Mononuclear cell (primary cell): ENCODE measurements around the gene HIC1. TPM values are rescaled to one million over a fixed set of nuclear protein-coding genes. Genes with fewer than 3 reads are reported as not detected.

ENCODE experiments used
- H3K27me3 ChIP-seq: 2 replicates; pipeline ENCODE4 v1.6.0; 2011; ENCODE audit warnings: low read length, control low read depth; ENCODE audit not compliant: insufficient read depth
- H3K4me1 ChIP-seq: 2 replicates; pipeline ENCODE4 v1.5.1; 2011; ENCODE audit warnings: mild to moderate bottlenecking, low read length, control low read depth; ENCODE audit not compliant: insufficient read depth
- H3K4me3 ChIP-seq: 2 replicates; pipeline ENCODE4 v1.5.1; 2011; ENCODE audit warnings: mild to moderate bottlenecking, low read length, moderate library complexity
- H3K9me3 ChIP-seq: 2 replicates; pipeline ENCODE4 v1.5.1; 2011; ENCODE audit warnings: low read depth, mild to moderate bottlenecking, control low read depth, low read length
- total RNA-seq: library from RNA; depleted of rRNA; stranded (reverse); fragments of >200 nt; gene quantifications from one replicate; pipeline ENCODE4 v1.2.3, GENCODE V29; 2012

The HIC1 gene
- total RNA-seq, 1 donor, result 16.4 TPM

- peaks cover 23% of the 10 kb centered on the region for H3K4me1 ChIP-seq
- H3K9me3 ChIP-seq, result no peaks in the 10 kb centered on the region
- no peak overlapping the region for H3K4me3 ChIP-seq
Measured at GRCh38 chr17:2068519-2069051, 13.7 kb downstream of the HIC1 start.

GRCh38 chr17:2070241-2071023 is 15.5 kb downstream of the HIC1 start:
- H3K27me3 ChIP-seq, result no peaks in the 10 kb centered on the region
- H3K9me3 ChIP-seq, result no peaks in the 10 kb centered on the region
- no peak overlapping the region for H3K4me3 ChIP-seq
- H3K4me1 ChIP-seq, result peaks cover 21% of the 10 kb centered on the region

More at GRCh38 chr17:2068519-2069051, 13.7 kb downstream of the HIC1 start:
- no peaks in the 10 kb centered on the region for H3K27me3 ChIP-seq

GRCh38 chr17:2071024-2071385 is 16.1 kb downstream of the HIC1 start:
- Histone ChIP-seq H3K9me3 (no peaks in the 10 kb centered on the region), H3K4me1 (peaks cover 27% of the 10 kb centered on the region), H3K27me3 (no peaks in the 10 kb centered on the region), H3K4me3 (no peak overlapping the region)

- peaks cover 31% of the 10 kb centered on the region for H3K4me1 ChIP-seq
- H3K9me3 ChIP-seq, result no peaks in the 10 kb centered on the region
- no peaks in the 10 kb centered on the region for H3K27me3 ChIP-seq
- no peak overlapping the region for H3K4me3 ChIP-seq
Measured at GRCh38 chr17:2071455-2072281, 16.8 kb downstream of the HIC1 start.

GRCh38 chr17:2074919-2075318 is 20.0 kb downstream of the HIC1 start:
- Histone ChIP-seq H3K27me3 (no peaks in the 10 kb centered on the region), H3K9me3 (no peaks in the 10 kb centered on the region), H3K4me1 (peaks cover 31% of the 10 kb centered on the region), H3K4me3 (no peak overlapping the region)

GRCh38 chr17:2075336-2076086 is 20.6 kb downstream of the HIC1 start:
- no peak overlapping the region for H3K4me3 ChIP-seq
- no peaks in the 10 kb centered on the region for H3K9me3 ChIP-seq
- peaks cover 28% of the 10 kb centered on the region for H3K4me1 ChIP-seq
- no peaks in the 10 kb centered on the region for H3K27me3 ChIP-seq

GRCh38 chr17:2076087-2076984 is 21.4 kb downstream of the HIC1 start:
- H3K4me1 ChIP-seq, result peaks cover 20% of the 10 kb centered on the region
- no peaks in the 10 kb centered on the region for H3K27me3 ChIP-seq
- H3K4me3 ChIP-seq, result no peak overlapping the region
- no peaks in the 10 kb centered on the region for H3K9me3 ChIP-seq

GRCh38 chr17:2077040-2077439 is 22.1 kb downstream of the HIC1 start:
- no peak overlapping the region for H3K4me3 ChIP-seq
- H3K9me3 ChIP-seq, result no peaks in the 10 kb centered on the region
- H3K27me3 ChIP-seq, result no peaks in the 10 kb centered on the region
- H3K4me1 ChIP-seq, result peaks cover 13% of the 10 kb centered on the region

GRCh38 chr17:2081564-2081963 is 26.7 kb downstream of the HIC1 start:
- H3K27me3 ChIP-seq, result no peaks in the 10 kb centered on the region
- no peak overlapping the region for H3K4me3 ChIP-seq
- H3K9me3 ChIP-seq, result no peaks in the 10 kb centered on the region
- H3K4me1 ChIP-seq, result peaks cover 40% of the 10 kb centered on the region

- Histone ChIP-seq H3K4me1 (peaks cover 46% of the 10 kb centered on the region), H3K4me3 (no peak overlapping the region), H3K9me3 (no peaks in the 10 kb centered on the region), H3K27me3 (no peaks in the 10 kb centered on the region)
Measured at GRCh38 chr17:2082003-2082781, 27.3 kb downstream of the HIC1 start.

GRCh38 chr17:2083613-2084035 is 28.7 kb downstream of the HIC1 start:
- no peaks in the 10 kb centered on the region for H3K27me3 ChIP-seq
- no peak overlapping the region for H3K4me3 ChIP-seq
- peaks cover 60% of the 10 kb centered on the region for H3K4me1 ChIP-seq
- no peaks in the 10 kb centered on the region for H3K9me3 ChIP-seq

- Histone ChIP-seq H3K9me3 (no peaks in the 10 kb centered on the region), H3K4me1 (peaks cover 66% of the 10 kb centered on the region), H3K4me3 (no peak overlapping the region), H3K27me3 (no peaks in the 10 kb centered on the region)
Measured at GRCh38 chr17:2084036-2084765, 29.3 kb downstream of the HIC1 start.
